ENCODE data around the gene ANKDD1B. TPM values are rescaled to one million over a fixed set of nuclear protein-coding genes. Genes with fewer than 3 reads are reported as not detected.

Gene ANKDD1B
- total and polyA plus RNA-seq, 9 of the 15 experiments (the other 6 are each of a cell fraction or from before 2014, with no cell fraction given) = 0.04 to 0.29 (median 0.18) TPM; not detected in 1

GRCh38 chr5:75717082-75717922 lies 106.0 kb downstream of the ANKDD1B start, which contains the start of gene POC5 (continued):
- TF ChIP-seq, protein P1, sequence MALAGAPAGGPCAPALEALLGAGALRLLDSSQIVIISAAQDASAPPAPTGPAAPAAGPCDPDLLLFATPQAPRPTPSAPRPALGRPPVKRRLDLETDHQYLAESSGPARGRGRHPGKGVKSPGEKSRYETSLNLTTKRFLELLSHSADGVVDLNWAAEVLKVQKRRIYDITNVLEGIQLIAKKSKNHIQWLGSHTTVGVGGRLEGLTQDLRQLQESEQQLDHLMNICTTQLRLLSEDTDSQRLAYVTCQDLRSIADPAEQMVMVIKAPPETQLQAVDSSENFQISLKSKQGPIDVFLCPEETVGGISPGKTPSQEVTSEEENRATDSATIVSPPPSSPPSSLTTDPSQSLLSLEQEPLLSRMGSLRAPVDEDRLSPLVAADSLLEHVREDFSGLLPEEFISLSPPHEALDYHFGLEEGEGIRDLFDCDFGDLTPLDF (CRISPR knock-in tag; IDR thresholded peaks at IDR 0.05) = no peak; the same call in 1 of the 2 replicates
- TF ChIP-seq L3MBTL2 (IDR thresholded peaks at IDR 0.05) (peak; percentile 79), POLR2G (IDR thresholded peaks at IDR 0.05; ENCODE audit: low read depth, low read length) (peak; percentile 99), MEF2A (IDR thresholded peaks at IDR 0.05; ENCODE audit: control insufficient read depth, low read depth, low read length) (no peak), RFX1 (IDR thresholded peaks at IDR 0.05) (peak; percentile 49), ZNF778 (CRISPR knock-in tag; IDR thresholded peaks at IDR 0.05) (no peak), CREM (IDR thresholded peaks at IDR 0.05; ENCODE audit: low read depth) (peak; percentile 94), GATAD2A (IDR thresholded peaks at IDR 0.05) (no peak), HMGN3 (IDR thresholded peaks at IDR 0.05; ENCODE audit: borderline replicate concordance, extremely low read depth, insufficient read length, low read depth, low read length) (peak; percentile 35)
- TF ChIP-seq, protein P2, sequence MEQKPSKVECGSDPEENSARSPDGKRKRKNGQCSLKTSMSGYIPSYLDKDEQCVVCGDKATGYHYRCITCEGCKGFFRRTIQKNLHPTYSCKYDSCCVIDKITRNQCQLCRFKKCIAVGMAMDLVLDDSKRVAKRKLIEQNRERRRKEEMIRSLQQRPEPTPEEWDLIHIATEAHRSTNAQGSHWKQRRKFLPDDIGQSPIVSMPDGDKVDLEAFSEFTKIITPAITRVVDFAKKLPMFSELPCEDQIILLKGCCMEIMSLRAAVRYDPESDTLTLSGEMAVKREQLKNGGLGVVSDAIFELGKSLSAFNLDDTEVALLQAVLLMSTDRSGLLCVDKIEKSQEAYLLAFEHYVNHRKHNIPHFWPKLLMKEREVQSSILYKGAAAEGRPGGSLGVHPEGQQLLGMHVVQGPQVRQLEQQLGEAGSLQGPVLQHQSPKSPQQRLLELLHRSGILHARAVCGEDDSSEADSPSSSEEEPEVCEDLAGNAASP (IDR thresholded peaks at IDR 0.05) = no peak
- TF ChIP-seq, protein P3, sequence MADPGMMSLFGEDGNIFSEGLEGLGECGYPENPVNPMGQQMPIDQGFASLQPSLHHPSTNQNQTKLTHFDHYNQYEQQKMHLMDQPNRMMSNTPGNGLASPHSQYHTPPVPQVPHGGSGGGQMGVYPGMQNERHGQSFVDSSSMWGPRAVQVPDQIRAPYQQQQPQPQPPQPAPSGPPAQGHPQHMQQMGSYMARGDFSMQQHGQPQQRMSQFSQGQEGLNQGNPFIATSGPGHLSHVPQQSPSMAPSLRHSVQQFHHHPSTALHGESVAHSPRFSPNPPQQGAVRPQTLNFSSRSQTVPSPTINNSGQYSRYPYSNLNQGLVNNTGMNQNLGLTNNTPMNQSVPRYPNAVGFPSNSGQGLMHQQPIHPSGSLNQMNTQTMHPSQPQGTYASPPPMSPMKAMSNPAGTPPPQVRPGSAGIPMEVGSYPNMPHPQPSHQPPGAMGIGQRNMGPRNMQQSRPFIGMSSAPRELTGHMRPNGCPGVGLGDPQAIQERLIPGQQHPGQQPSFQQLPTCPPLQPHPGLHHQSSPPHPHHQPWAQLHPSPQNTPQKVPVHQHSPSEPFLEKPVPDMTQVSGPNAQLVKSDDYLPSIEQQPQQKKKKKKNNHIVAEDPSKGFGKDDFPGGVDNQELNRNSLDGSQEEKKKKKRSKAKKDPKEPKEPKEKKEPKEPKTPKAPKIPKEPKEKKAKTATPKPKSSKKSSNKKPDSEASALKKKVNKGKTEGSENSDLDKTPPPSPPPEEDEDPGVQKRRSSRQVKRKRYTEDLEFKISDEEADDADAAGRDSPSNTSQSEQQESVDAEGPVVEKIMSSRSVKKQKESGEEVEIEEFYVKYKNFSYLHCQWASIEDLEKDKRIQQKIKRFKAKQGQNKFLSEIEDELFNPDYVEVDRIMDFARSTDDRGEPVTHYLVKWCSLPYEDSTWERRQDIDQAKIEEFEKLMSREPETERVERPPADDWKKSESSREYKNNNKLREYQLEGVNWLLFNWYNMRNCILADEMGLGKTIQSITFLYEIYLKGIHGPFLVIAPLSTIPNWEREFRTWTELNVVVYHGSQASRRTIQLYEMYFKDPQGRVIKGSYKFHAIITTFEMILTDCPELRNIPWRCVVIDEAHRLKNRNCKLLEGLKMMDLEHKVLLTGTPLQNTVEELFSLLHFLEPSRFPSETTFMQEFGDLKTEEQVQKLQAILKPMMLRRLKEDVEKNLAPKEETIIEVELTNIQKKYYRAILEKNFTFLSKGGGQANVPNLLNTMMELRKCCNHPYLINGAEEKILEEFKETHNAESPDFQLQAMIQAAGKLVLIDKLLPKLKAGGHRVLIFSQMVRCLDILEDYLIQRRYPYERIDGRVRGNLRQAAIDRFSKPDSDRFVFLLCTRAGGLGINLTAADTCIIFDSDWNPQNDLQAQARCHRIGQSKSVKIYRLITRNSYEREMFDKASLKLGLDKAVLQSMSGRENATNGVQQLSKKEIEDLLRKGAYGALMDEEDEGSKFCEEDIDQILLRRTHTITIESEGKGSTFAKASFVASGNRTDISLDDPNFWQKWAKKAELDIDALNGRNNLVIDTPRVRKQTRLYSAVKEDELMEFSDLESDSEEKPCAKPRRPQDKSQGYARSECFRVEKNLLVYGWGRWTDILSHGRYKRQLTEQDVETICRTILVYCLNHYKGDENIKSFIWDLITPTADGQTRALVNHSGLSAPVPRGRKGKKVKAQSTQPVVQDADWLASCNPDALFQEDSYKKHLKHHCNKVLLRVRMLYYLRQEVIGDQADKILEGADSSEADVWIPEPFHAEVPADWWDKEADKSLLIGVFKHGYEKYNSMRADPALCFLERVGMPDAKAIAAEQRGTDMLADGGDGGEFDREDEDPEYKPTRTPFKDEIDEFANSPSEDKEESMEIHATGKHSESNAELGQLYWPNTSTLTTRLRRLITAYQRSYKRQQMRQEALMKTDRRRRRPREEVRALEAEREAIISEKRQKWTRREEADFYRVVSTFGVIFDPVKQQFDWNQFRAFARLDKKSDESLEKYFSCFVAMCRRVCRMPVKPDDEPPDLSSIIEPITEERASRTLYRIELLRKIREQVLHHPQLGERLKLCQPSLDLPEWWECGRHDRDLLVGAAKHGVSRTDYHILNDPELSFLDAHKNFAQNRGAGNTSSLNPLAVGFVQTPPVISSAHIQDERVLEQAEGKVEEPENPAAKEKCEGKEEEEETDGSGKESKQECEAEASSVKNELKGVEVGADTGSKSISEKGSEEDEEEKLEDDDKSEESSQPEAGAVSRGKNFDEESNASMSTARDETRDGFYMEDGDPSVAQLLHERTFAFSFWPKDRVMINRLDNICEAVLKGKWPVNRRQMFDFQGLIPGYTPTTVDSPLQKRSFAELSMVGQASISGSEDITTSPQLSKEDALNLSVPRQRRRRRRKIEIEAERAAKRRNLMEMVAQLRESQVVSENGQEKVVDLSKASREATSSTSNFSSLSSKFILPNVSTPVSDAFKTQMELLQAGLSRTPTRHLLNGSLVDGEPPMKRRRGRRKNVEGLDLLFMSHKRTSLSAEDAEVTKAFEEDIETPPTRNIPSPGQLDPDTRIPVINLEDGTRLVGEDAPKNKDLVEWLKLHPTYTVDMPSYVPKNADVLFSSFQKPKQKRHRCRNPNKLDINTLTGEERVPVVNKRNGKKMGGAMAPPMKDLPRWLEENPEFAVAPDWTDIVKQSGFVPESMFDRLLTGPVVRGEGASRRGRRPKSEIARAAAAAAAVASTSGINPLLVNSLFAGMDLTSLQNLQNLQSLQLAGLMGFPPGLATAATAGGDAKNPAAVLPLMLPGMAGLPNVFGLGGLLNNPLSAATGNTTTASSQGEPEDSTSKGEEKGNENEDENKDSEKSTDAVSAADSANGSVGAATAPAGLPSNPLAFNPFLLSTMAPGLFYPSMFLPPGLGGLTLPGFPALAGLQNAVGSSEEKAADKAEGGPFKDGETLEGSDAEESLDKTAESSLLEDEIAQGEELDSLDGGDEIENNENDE (IDR thresholded peaks at IDR 0.05; ENCODE audit: low read depth, low read length) = no peak

Data from K562 (cell line).